Activated naive CD8-positive, alpha-beta T cell treated with anti-CD3 and anti-CD28 coated beads, Interleukin-2, amount 10 ng/mL, durations not matched to agents 7 days and 5 days (primary cell): ENCODE measurements around the gene TMEM209. TPM values are rescaled to one million over a fixed set of nuclear protein-coding genes. Genes with fewer than 3 reads are reported as not detected.
"Not testable (repeated sequence)": the region's sequence is repeated elsewhere in the genome, so short reads cannot be mapped to it uniquely, and the experiment has no call there.

Source experiments
- ATAC-seq: fragments of 150-1000 bp; cut with Tn5 transposase; one replicate; pipeline ENCODE4 v1.10.0; 2021; ENCODE audit warnings: low read depth, moderate library complexity
- POLR2A ChIA-PET: fragments of 350-600 bp; sonication (Branson Sonifier 250); formaldehyde crosslinking; loops from one replicate; lab custom pipeline; 2021; ENCODE audit warnings: antibody characterized with exemption; lab: Charles Lee
- DNase-seq: peaks from one replicate; pipeline ENCODE4 v3.0.0; 2021
- H3K27ac Mint-ChIP-seq: one replicate; pipeline ENCODE4 v1.8.0; 2022; ENCODE audit warnings: mild to moderate bottlenecking, mixed read lengths
- H3K27me3 Mint-ChIP-seq: one replicate; pipeline ENCODE4 v1.8.0; 2022; ENCODE audit warnings: mild to moderate bottlenecking, moderate library complexity, mixed read lengths
- H3K36me3 Mint-ChIP-seq: one replicate; pipeline ENCODE4 v1.8.0; 2021; ENCODE audit warnings: mild to moderate bottlenecking, mixed read lengths
- H3K4me1 Mint-ChIP-seq: one replicate; pipeline ENCODE4 v1.8.0; 2021; ENCODE audit warnings: mixed read lengths
- H3K4me3 Mint-ChIP-seq: one replicate; pipeline ENCODE4 v1.8.0; 2022; ENCODE audit warnings: mild to moderate bottlenecking, moderate library complexity, mixed read lengths
- H3K9me3 Mint-ChIP-seq: one replicate; pipeline ENCODE4 v1.8.0; 2021; ENCODE audit warnings: mixed read lengths
- total RNA-seq, 2 experiments: library from RNA; stranded (reverse); gene quantifications; one replicate each; pipeline ENCODE4 v1.2.3, GENCODE V29; 2021

TMEM209 gene
- 10 to 100 TPM; 39.5 to 43.9 TPM for total RNA-seq

DNA sequence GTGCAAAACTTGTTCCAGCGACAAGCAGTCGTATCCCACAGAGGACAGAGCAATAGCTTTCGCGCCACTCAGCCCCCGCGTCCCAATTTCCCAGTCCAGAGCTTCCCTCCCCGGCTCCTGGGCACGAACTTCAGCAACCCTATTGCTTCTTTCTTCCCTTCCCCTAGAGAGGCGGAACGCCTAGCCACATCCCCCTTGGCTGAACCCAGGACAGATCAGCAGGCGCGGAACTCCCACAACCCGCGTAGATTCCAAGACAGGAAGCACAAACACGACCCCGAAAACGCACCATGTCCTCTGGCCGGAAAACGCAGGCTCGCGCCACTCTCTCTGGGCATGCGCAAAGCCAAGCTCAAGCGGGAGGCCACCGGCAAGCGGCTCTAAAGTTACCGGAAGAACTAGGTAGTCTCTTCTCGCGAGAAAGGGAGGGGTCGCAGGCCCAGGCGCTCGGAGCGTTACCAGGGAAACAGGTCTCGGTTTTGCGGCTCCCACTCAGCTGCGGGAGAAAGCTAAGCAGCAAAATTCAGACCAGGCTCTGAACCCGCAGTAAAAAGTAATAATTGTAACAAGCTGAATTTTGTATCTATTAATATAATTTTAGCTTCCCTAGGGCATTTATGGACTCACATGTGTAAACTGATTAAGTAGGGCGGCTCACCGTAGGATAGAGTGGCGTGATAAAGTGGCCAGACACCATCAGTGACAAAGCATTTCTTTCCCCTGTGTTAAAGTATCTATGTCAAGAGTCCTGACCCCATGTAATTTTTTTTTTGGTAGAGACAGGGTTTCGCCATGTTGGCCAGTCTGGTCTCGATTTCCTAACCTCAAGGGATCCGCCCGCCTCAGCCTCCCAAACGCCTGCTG is at the start of gene TMEM209:
TSS of gene TMEM209 (minus strand) at position 323 of the 864 bp plus-strand sequence. CDS start at position 292, 31 bp downstream.
- H3K27ac Mint-ChIP-seq = peak within 1 kb of the TSS; percentile 97
- no peaks in the 10 kb centered on the region for H3K9me3 Mint-ChIP-seq
- DNase-seq (peak; percentile 89), ATAC-seq (peak; percentile 97)
- H3K4me3 Mint-ChIP-seq = peak within 1 kb of the TSS; percentile 96
- no peaks in the 10 kb centered on the region for H3K27me3 Mint-ChIP-seq
- H3K4me1 Mint-ChIP-seq = peaks cover 10% of the 10 kb centered on the region
- H3K36me3 Mint-ChIP-seq = peaks cover 22% of the 10 kb centered on the region
- POLR2A ChIA-PET = interaction anchor here (0.6 to 1.8 kb wide), 17 partner anchors 10 to 579 kb away, joined by 3 to 19 read pairs (median 3); partner anchors contain the start of genes CEP41 and KLHDC10

DNA sequence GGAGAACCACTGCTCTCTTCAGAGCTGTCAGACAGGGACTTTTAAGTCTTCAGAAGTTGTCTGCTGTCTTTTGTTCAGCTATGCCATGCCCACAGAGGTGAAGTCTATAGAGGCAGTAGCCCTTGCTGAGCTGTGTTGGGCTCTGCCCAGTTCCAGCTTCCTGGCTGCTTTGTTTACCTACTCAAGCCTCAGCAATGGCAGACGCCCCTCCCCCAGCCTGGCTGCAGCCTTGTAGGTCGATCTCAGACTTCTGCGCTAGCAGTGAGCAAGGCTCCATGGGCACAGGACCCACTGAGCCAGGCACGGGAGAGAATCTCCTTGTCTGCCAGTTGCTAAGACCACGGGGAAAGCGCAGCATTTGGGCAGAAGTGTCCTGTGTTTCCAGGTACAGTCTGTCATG is 49.3 kb upstream of the TMEM209 start:
- Mint-ChIP-seq H3K4me3 (no peak overlapping the region), H3K4me1 (no peaks in the 10 kb centered on the region), H3K27ac (no peak overlapping the region), H3K27me3 (peaks cover 2% of the 10 kb centered on the region), H3K36me3 (peaks cover 2% of the 10 kb centered on the region), H3K9me3 (peaks cover 32% of the 10 kb centered on the region)
- DNase-seq = no peak
- no peak for ATAC-seq
- POLR2A ChIA-PET = no interaction called here

DNA sequence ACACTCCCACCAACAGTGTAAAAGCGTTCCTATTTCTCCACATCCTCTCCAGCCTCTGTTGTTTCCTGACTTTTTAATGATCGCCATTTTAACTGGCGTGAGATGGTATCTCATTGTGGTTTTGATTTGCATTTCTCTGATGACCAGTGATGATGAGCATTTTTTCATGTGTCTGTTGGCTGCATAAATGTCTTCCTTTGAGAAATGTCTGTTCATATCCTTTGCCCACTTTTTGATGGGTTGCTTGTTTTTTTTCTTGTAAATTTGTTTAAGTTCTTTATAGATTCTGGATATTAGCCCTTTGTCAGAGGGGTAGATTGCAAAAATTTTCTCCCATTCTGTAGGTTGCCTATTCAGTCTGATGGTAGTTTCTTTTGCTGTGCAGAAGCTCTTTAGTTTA is 44.4 kb upstream of the TMEM209 start:
- H3K9me3 Mint-ChIP-seq = peaks cover 23% of the 10 kb centered on the region
- POLR2A ChIA-PET, H3K27me3 Mint-ChIP-seq, H3K4me3 Mint-ChIP-seq, DNase-seq, H3K36me3 Mint-ChIP-seq, H3K4me1 Mint-ChIP-seq, H3K27ac Mint-ChIP-seq, ATAC-seq: not testable (repeated sequence)

DNA sequence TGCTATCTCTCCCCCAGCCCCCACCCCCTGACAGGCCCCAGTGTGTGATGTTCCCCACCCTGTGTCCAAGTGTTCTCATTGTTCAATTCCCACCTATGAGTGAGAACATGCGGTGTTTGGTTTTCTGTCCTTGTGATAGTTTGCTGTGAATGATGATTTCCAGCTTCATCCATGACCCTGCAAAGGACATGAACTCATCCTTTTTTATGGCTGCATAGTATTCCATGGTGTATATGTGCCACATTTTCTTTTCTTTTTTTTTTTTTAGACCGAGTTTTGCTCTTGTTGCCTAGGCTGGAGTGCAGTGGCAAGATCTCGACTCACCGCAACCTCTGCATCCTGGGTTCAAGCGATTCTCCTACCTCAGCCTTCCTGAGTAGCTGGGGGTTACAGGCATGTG is 43.6 kb upstream of the TMEM209 start:
- peaks cover 26% of the 10 kb centered on the region for H3K9me3 Mint-ChIP-seq
- POLR2A ChIA-PET, H3K4me1 Mint-ChIP-seq, H3K27ac Mint-ChIP-seq, H3K36me3 Mint-ChIP-seq, H3K4me3 Mint-ChIP-seq, ATAC-seq, H3K27me3 Mint-ChIP-seq, DNase-seq: not testable (repeated sequence)

DNA sequence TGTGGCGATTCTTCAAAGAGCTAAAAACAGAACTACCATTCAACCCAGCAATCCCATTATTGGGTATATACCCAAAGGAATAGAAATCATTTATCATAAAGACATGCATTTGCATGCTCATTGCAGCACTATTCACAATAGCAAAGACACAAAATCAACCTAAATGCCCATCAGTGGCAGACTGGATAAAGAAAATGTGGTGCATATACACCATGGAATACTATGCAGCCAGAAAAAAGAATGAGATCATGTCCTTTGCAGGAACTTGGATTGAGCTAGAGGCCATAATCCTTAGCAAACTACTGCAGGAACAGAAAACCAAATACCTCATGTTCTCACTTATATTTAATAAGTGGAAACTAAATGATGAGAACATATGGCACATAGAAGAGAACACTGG is 41.3 kb upstream of the TMEM209 start:
- POLR2A ChIA-PET, H3K27me3 Mint-ChIP-seq, H3K4me3 Mint-ChIP-seq, H3K4me1 Mint-ChIP-seq, ATAC-seq, H3K27ac Mint-ChIP-seq, DNase-seq, H3K36me3 Mint-ChIP-seq: not testable (repeated sequence)
- H3K9me3 Mint-ChIP-seq = peaks cover 10% of the 10 kb centered on the region

DNA sequence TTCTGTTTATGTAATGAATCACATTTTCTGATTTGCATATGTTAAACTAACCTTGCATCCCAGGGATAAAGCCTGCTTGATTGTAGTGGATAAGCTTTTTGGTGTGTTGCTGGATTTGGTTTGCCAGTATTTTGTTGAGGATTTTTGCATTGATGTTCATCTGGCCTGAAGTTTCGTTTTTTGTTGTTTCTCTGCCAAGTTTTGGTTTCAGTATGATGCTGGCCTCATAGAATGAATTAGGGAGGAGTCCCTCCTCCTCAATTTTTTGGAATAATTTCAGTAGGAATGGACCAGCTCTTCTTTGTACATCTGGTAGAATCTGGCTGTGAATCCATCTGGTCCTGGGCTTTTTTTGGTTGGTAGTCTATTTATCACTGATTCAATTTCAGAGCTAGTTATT is 38.3 kb upstream of the TMEM209 start:
- not testable (repeated sequence) for DNase-seq, H3K36me3 Mint-ChIP-seq
- peak overlapping the region; percentile 13 for H3K4me3 Mint-ChIP-seq

DNA sequence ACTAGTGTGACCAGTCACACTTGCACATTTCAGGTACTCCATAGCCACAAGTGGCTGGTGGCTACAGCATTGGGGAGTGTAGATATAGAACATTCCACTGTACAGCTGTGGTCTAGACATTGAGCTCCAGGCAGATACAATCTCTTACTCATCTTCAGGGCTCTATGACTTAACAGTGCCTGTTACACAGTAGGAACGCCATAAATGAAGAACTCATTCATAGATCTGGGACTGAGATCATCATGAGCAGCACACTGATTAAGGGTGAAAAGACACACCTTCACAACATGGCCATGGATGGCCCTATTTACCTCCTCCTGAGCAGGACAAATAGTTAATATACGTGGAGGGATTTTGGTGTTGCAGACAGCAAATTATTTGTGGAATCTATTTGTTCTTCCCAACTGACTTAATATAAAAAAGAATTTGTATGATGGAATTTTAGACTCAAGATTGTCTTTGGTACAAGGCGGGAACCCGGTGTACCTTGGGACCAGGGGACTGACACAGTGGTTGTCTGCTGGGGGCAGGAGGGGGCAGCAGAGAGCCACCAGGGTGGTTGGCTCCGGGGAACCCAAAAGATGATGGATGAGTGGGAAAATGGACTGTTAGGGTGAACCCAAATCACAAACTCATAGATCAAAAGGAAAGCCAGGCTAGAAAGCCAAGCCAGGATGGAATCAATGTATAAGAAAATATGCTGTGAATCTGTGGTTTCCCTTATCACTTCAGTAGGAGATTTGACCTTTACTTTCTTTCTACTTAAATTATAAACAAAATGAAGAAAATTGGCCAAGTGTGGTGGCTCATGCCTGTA is 37.2 kb upstream of the TMEM209 start:
- Mint-ChIP-seq H3K27ac (no peak overlapping the region), H3K36me3 (peaks cover 4% of the 10 kb centered on the region), H3K4me1 (peaks cover 7% of the 10 kb centered on the region), H3K9me3 (peaks cover 5% of the 10 kb centered on the region), H3K4me3 (peak overlapping the region; percentile 7), H3K27me3 (peaks cover 16% of the 10 kb centered on the region)
- DNase-seq = peak; percentile 72
- POLR2A ChIA-PET = no interaction called here
- peak; percentile 84 for ATAC-seq

More for the DNA sequence above, 38.3 kb upstream of the TMEM209 start:
- H3K9me3 Mint-ChIP-seq, POLR2A ChIA-PET, H3K27ac Mint-ChIP-seq, H3K4me1 Mint-ChIP-seq, ATAC-seq: not testable (repeated sequence)
- peaks cover 12% of the 10 kb centered on the region for H3K27me3 Mint-ChIP-seq

DNA sequence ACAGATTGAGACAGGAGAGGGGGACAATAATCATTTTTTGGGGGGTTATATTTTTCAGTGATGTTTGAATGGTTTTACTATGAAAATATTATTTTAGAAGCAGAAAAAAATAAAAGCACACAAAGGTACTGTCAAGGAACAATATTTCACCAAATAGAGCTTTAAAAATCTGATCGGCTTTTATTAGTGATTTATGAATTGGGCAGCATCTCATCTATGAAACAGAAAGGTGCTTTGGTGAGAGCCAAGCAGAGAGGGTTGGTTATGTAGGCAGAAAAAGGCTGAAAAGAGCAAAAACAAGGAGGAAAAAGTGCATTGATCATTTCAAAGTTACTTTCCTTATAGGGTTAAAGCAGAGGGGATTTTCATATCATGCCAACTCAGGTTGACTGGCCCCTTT is 35.0 kb upstream of the TMEM209 start:
- Mint-ChIP-seq H3K9me3 (peaks cover 5% of the 10 kb centered on the region), H3K36me3 (peaks cover 4% of the 10 kb centered on the region), H3K27me3 (peaks cover 21% of the 10 kb centered on the region), H3K27ac (no peak overlapping the region), H3K4me1 (peaks cover 7% of the 10 kb centered on the region), H3K4me3 (no peak overlapping the region)
- ATAC-seq (no peak), DNase-seq (no peak)
- POLR2A ChIA-PET = no interaction called here

DNA sequence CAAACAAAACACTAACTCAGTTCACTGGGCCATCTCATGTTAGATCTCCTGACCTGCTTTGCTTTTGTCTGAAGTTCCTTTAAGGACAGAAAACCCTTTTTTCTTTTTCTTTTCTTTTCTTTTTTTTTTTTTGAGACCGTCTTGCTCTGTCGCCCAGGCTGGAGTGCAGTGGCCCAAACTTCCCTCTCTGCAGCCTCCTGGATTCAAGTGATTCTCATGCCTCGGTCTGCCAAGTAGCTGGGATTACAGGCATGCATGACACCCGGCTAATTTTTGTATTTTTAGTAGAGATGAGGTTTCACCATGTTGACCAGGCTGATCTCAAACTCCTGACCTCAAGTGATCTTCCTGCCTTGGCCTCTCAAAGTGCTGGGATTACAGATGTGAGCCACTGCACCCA is 31.2 kb upstream of the TMEM209 start:
- H3K36me3 Mint-ChIP-seq, POLR2A ChIA-PET, H3K9me3 Mint-ChIP-seq, DNase-seq, H3K4me3 Mint-ChIP-seq, H3K4me1 Mint-ChIP-seq, H3K27ac Mint-ChIP-seq, ATAC-seq: not testable (repeated sequence)
- H3K27me3 Mint-ChIP-seq = peaks cover 21% of the 10 kb centered on the region

DNA sequence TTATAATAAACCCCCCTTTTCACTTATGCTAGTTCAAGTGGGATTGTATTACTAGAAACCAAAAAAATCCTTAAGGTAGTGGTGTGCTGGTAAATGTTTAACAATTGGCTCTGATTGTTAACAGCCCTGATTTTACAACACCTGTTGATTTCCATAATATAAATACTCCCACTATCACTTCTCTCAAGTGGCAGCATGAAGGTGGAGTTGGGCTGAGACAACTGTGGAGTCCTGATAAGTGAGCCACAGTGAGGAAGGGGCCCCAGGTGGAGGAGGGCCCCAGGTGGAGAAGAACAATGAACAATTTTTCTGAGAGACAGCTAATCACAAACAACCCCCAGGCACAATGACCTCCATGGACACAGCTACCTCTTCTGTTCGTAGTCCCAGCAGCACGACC is 28.9 kb upstream of the TMEM209 start:
- DNase-seq (no peak), ATAC-seq (no peak)
- Mint-ChIP-seq H3K4me1 (no peaks in the 10 kb centered on the region), H3K9me3 (no peaks in the 10 kb centered on the region), H3K4me3 (no peak overlapping the region), H3K27ac (no peak overlapping the region), H3K27me3 (peaks cover 14% of the 10 kb centered on the region), H3K36me3 (no peaks in the 10 kb centered on the region)
- POLR2A ChIA-PET = interaction anchor here (0.6 kb wide), 1 partner anchor 836 kb away, joined by 4 read pairs; no protein-coding TSS in a partner anchor

DNA sequence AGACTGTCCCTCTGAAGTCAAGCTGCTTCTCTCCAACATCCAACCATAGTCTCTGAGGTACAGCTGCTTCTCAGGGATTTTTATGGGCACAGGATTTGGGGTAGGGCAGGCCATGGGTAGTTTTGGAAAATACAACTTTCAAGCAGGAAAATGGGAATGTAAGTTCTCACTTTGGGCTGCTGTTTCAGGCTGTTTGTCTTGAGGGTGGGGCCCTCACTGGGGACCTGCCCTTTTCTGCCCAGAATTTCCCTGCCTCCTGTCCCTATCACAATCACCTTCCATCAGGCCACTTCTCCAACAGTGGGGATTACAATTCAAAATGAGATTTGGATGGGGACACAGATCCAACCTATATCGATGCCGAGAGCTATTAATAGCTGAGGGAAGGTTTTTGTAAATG is 27.0 kb upstream of the TMEM209 start:
- Mint-ChIP-seq H3K4me1 (no peaks in the 10 kb centered on the region), H3K27ac (no peak overlapping the region), H3K4me3 (no peak overlapping the region), H3K36me3 (no peaks in the 10 kb centered on the region), H3K27me3 (peaks cover 7% of the 10 kb centered on the region), H3K9me3 (no peaks in the 10 kb centered on the region)
- DNase-seq = no peak
- ATAC-seq = no peak
- POLR2A ChIA-PET = no interaction called here

DNA sequence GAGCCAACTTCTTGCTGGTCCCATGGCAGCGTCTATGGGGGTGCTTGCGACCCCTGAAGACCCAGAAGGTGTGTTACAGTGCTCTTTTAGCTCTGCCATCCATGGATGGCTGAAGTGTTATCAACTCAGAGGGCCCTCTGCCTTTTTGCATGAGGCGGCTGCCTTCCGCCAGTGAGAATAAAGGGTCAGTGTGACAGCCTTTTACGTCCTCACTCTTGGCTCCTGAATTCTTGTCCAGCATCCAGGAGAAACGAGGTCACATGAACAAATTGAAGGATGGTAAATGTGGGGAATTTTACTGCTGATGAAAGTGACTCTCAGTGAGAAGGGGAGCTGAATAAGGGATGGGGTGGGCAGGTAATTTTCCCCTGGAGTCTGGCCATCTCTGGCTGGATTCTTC is 26.6 kb upstream of the TMEM209 start:
- Mint-ChIP-seq H3K27me3 (peaks cover 7% of the 10 kb centered on the region), H3K36me3 (no peaks in the 10 kb centered on the region), H3K4me1 (no peaks in the 10 kb centered on the region), H3K27ac (no peak overlapping the region), H3K9me3 (no peaks in the 10 kb centered on the region), H3K4me3 (no peak overlapping the region)
- ATAC-seq = no peak
- POLR2A ChIA-PET = no interaction called here
- no peak for DNase-seq

DNA sequence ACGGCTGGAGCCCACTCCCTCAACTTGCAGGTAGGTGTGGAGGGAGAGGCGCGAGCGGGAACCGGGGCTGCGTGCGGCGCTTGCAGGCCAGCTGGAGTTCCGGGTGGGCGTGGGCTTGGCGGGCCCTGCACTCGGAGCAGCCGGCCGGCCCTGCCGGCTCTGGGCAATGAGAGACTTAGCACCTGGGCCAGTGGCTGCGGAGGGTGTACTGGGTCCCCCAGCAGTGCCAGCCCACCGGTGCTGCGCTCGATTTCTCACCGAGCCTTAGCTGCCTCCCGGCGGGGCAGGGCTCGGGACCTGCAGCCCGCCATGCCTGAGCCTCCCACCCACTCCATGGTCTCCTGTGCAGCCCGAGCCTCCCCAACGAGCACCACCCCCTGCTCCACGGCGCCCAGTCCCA is 24.8 kb upstream of the TMEM209 start:
- H3K9me3 Mint-ChIP-seq, DNase-seq, ATAC-seq, H3K27ac Mint-ChIP-seq, POLR2A ChIA-PET, H3K27me3 Mint-ChIP-seq, H3K4me1 Mint-ChIP-seq, H3K4me3 Mint-ChIP-seq, H3K36me3 Mint-ChIP-seq: not testable (repeated sequence)
